GM23338 (cell line): ENCODE data around the gene KRTAP10-6.

Experiments used
- CREB1 ChIP-seq: fragments of 250-450 bp; sonication (Bioruptor Pico); IDR thresholded peaks from 2 replicates; pipeline ENCODE4 v1.5.0; 2020; ENCODE audit warnings: low read depth, mild to moderate bottlenecking, moderate library complexity
- CTCF ChIP-seq, 2 experiments: fragments of 200-600 bp in 1 of 2; sonication (generic) in 1 of 2; conservative IDR thresholded peaks; 2 replicates each; pipeline versions ENCODE4 v1.5.1 to v1.6.1; 2016 to 2017; ENCODE audit warnings: antibody characterized with exemption in 2 of 2, low read depth in 2 of 2, mild to moderate bottlenecking in 2 of 2, moderate library complexity in 1 of 2
- JUNB ChIP-seq: IDR thresholded peaks from one replicate; pipeline ENCODE4 v1.6.1; 2016; ENCODE audit warnings: antibody characterized with exemption; ENCODE audit not compliant: unreplicated experiment
- POLR2AphosphoS5 ChIP-seq: IDR thresholded peaks from 2 replicates; pipeline ENCODE4 v1.6.1; 2016; ENCODE audit warnings: antibody characterized with exemption, low read depth
- REST ChIP-seq: IDR thresholded peaks from one replicate; pipeline ENCODE4 v1.6.1; 2018; ENCODE audit warnings: antibody characterized with exemption; ENCODE audit not compliant: unreplicated experiment
- STAT1 ChIP-seq: IDR thresholded peaks from one replicate; pipeline ENCODE4 v1.6.1; 2016; ENCODE audit warnings: antibody characterized with exemption; ENCODE audit not compliant: unreplicated experiment

GRCh38 chr21:44558695-44559094, 33.6 kb downstream of the KRTAP10-6 start, which contains the start of gene KRTAP10-3:
- TF ChIP-seq CTCF (conservative IDR thresholded peaks at IDR 0.05; ENCODE audit: low read depth in 2 of 2) (no peak), REST (no peak), STAT1 (no peak), CREB1 (no peak), POLR2AphosphoS5 (no peak), JUNB (no peak)
